GM19239 (cell line): Measurements from ENCODE around the gene FUT6.
"Not testable (repeated sequence)": the region's sequence is repeated elsewhere in the genome, so short reads cannot be mapped to it uniquely, and the experiment has no call there.

ENCODE experiments used
- DNase-seq: peaks from one replicate; pipeline ENCODE4 v3.0.0; 2011; ENCODE audit warnings: low spot score; ENCODE audit not compliant: insufficient read length
- FAIRE-seq: peaks from 2 replicates; lab custom pipeline; 2011; peaks lifted over from hg19 to GRCh38; lab: Jason Lieb, UNC

FUT6 gene

GRCh38 chr19:5839065-5840017 is at the start of gene FUT6:
FUT6 (minus strand) TSS chr19:5839702; CDS start chr19:5832567, 7,135 bp downstream.
- FAIRE-seq (no peak), DNase-seq (no peak)

- FAIRE-seq, DNase-seq: not testable (repeated sequence)
Measured at GRCh38 chr19:5884065-5884811, 44.7 kb upstream of the FUT6 start.

GRCh38 chr19:5883157-5883873 is 43.8 kb upstream of the FUT6 start:
- FAIRE-seq, DNase-seq: not testable (repeated sequence)

GRCh38 chr19:5882421-5882968 is 43.0 kb upstream of the FUT6 start:
- FAIRE-seq: no peak
- no peak for DNase-seq

- DNase-seq (no peak), FAIRE-seq (no peak)
Measured at GRCh38 chr19:5881543-5882299, 42.2 kb upstream of the FUT6 start.

- DNase-seq (no peak), FAIRE-seq (no peak)
Measured at GRCh38 chr19:5880604-5881078, 41.1 kb upstream of the FUT6 start.

GRCh38 chr19:5880196-5880595 is 40.7 kb upstream of the FUT6 start:
- no peak for FAIRE-seq
- DNase-seq: no peak

- FAIRE-seq (no peak), DNase-seq (no peak)
Measured at GRCh38 chr19:5877882-5878281, 38.4 kb upstream of the FUT6 start.

- FAIRE-seq (no peak), DNase-seq (no peak)
Measured at GRCh38 chr19:5877427-5877826, 37.9 kb upstream of the FUT6 start.

GRCh38 chr19:5874496-5874895 is 35.0 kb upstream of the FUT6 start:
- not testable (repeated sequence) for DNase-seq, FAIRE-seq

- no peak for FAIRE-seq
- DNase-seq: no peak
Measured at GRCh38 chr19:5873617-5874199, 34.2 kb upstream of the FUT6 start.

- no peak for FAIRE-seq
Measured at GRCh38 chr19:5870986-5871394, 31.5 kb upstream of the FUT6 start.

GRCh38 chr19:5867201-5868136 is 28.0 kb upstream of the FUT6 start:
- FAIRE-seq: no peak
- no peak for DNase-seq

More at GRCh38 chr19:5870986-5871394, 31.5 kb upstream of the FUT6 start:
- no peak for DNase-seq

- FAIRE-seq: no peak
- no peak for DNase-seq
Measured at GRCh38 chr19:5865772-5866171, 26.3 kb upstream of the FUT6 start.

- FAIRE-seq: no peak
- DNase-seq: no peak
Measured at GRCh38 chr19:5864725-5865486, 25.4 kb upstream of the FUT6 start.

- no peak for DNase-seq
- FAIRE-seq: no peak
Measured at GRCh38 chr19:5864013-5864720, 24.7 kb upstream of the FUT6 start.
